NCI-H345 (cell line): Measurements from ENCODE around the gene PIAS2.
"Not testable (repeated sequence)": the region's sequence is repeated elsewhere in the genome, so short reads cannot be mapped to it uniquely, and the experiment has no call there.

Experiments used
- DNase-seq: peaks from one replicate; lab custom pipeline; 2025; lab: John Stamatoyannopoulos, UW

PIAS2 gene

GRCh38 chr18:46917108-46917802 lies at the start of gene PIAS2, which contains the start of gene KATNAL2:
Gene PIAS2, minus strand, starts transcription at chr18:46917507. Its CDS starts 162 bp downstream, at chr18:46917345.
Gene KATNAL2, plus strand, starts transcription at chr18:46917602. Its CDS starts 29,271 bp downstream, at chr18:46946873.
- DNase-seq: peak; percentile 87

- not testable (repeated sequence) for DNase-seq
Observed at GRCh38 chr18:46966266-46966665, 49.0 kb upstream of the PIAS2 start.

- DNase-seq: not testable (repeated sequence)
Observed at GRCh38 chr18:46964579-46965293, 47.4 kb upstream of the PIAS2 start.

- not testable (repeated sequence) for DNase-seq
Observed at GRCh38 chr18:46963656-46964578, 46.6 kb upstream of the PIAS2 start.

- no peak for DNase-seq
Observed at GRCh38 chr18:46958209-46958608, 40.9 kb upstream of the PIAS2 start.

- no peak for DNase-seq
Observed at GRCh38 chr18:46953195-46953594, 35.9 kb upstream of the PIAS2 start.

GRCh38 chr18:46950064-46950656 lies 32.9 kb upstream of the PIAS2 start:
- peak; percentile 24 for DNase-seq

- peak; percentile 86 for DNase-seq
Observed at GRCh38 chr18:46946656-46947282, 29.5 kb upstream of the PIAS2 start.

- DNase-seq: no peak
Observed at GRCh38 chr18:46942646-46943045, 25.3 kb upstream of the PIAS2 start.

GRCh38 chr18:46939998-46940571 lies 22.8 kb upstream of the PIAS2 start:
- DNase-seq: no peak

- DNase-seq: no peak
Observed at GRCh38 chr18:46939337-46939963, 22.1 kb upstream of the PIAS2 start.

- no peak for DNase-seq
Observed at GRCh38 chr18:46920653-46921052, 3.3 kb upstream of the PIAS2 start.

GRCh38 chr18:46920067-46920466 lies 2.8 kb upstream of the PIAS2 start:
- DNase-seq: no peak

- DNase-seq: no peak
Observed at GRCh38 chr18:46917803-46918600, 695 bp upstream of the PIAS2 start.

- peak; percentile 36 for DNase-seq
Observed at GRCh38 chr18:46916551-46917107, 678 bp downstream of the PIAS2 start.

- DNase-seq: peak; percentile 8
Observed at GRCh38 chr18:46915800-46916550, 1.3 kb downstream of the PIAS2 start.

GRCh38 chr18:46910856-46911255 lies 6.5 kb downstream of the PIAS2 start:
- DNase-seq: no peak

- no peak for DNase-seq
Observed at GRCh38 chr18:46909497-46909896, 7.8 kb downstream of the PIAS2 start.

- DNase-seq: no peak
Observed at GRCh38 chr18:46903406-46903805, 13.9 kb downstream of the PIAS2 start.
